GM15510 (cell line): Measurements from ENCODE around the gene ZC3H11A.

Experiments
- POLR2A ChIP-seq: IDR thresholded peaks from 3 replicates; pipeline ENCODE4 v1.6.1; 2011; ENCODE audit warnings: borderline replicate concordance; ENCODE audit not compliant: insufficient read length; ENCODE audit errors: extremely low read depth

The ZC3H11A gene

GRCh38 chr1:203813581-203814341, 18.3 kb downstream of the ZC3H11A start:
- TF ChIP-seq POLR2A = no peak

- TF ChIP-seq POLR2A = no peak
These were observed 23.0 kb downstream of the ZC3H11A start for GRCh38 chr1:203818399-203818798.

- TF ChIP-seq POLR2A = no peak
These were observed 27.9 kb downstream of the ZC3H11A start for GRCh38 chr1:203823306-203823705.

GRCh38 chr1:203826175-203826574, 30.8 kb downstream of the ZC3H11A start:
- TF ChIP-seq POLR2A = no peak

GRCh38 chr1:203828002-203828401, 32.6 kb downstream of the ZC3H11A start:
- no peak for TF ChIP-seq POLR2A

GRCh38 chr1:203828503-203828902, 33.1 kb downstream of the ZC3H11A start:
- TF ChIP-seq POLR2A = no peak

GRCh38 chr1:203835476-203835875, 40.1 kb downstream of the ZC3H11A start:
- TF ChIP-seq POLR2A = no peak

- no peak for TF ChIP-seq POLR2A
These were observed 43.7 kb downstream of the ZC3H11A start for GRCh38 chr1:203839081-203839480.

- no peak for TF ChIP-seq POLR2A
These were observed 44.9 kb downstream of the ZC3H11A start for GRCh38 chr1:203840208-203840808.

- no peak for TF ChIP-seq POLR2A
These were observed 47.1 kb downstream of the ZC3H11A start for GRCh38 chr1:203842559-203842876.

GRCh38 chr1:203843435-203843834, 48.0 kb downstream of the ZC3H11A start:
- TF ChIP-seq POLR2A = no peak
